Kidney epithelial cell (primary cell): Measurements from ENCODE around the gene NT5DC3. TPM values are rescaled to one million over a fixed set of nuclear protein-coding genes. Genes with fewer than 3 reads are reported as not detected.
"Not testable (repeated sequence)": the region's sequence is repeated elsewhere in the genome, so short reads cannot be mapped to it uniquely, and the experiment has no call there.

ENCODE experiments used
- DNase-seq: peaks from one replicate; pipeline ENCODE4 v3.0.0-alpha.2; 2010; ENCODE audit warnings: low read depth
- H3K27me3 ChIP-seq: 2 replicates; pipeline ENCODE4 v1.6.0; 2011; ENCODE audit warnings: low read length; ENCODE audit not compliant: control insufficient read depth, insufficient read depth
- H3K36me3 ChIP-seq: 2 replicates; pipeline ENCODE4 v1.5.1; 2011; ENCODE audit warnings: low read length; ENCODE audit not compliant: control insufficient read depth, insufficient read depth
- H3K4me3 ChIP-seq: 2 replicates; pipeline ENCODE4 v1.5.1; 2011; ENCODE audit warnings: low read depth, mild to moderate bottlenecking, control low read depth, low read length
- CTCF ChIP-seq: IDR thresholded peaks from 2 replicates; pipeline ENCODE4 v1.5.1; 2011; ENCODE audit warnings: mild to moderate bottlenecking, moderate library complexity, low read length, control low read depth, inconsistent platforms; ENCODE audit not compliant: insufficient read depth, poor library complexity, severe bottlenecking
- total RNA-seq: library from RNA; depleted of rRNA; stranded (reverse); fragments of >200 nt; gene quantifications from 2 replicates; pipeline ENCODE4 v1.2.3, GENCODE V29; 2015

The NT5DC3 gene
- total RNA-seq, 1 donor from 2014 or later: 17.0 TPM

- no peak overlapping the region for H3K4me3 ChIP-seq
- TF ChIP-seq CTCF: no peak
- H3K27me3 ChIP-seq: no peaks in the 10 kb centered on the region
- no peak for DNase-seq
- no peaks in the 10 kb centered on the region for H3K36me3 ChIP-seq
Observed at GRCh38 chr12:103813949-103814348, 27.1 kb downstream of the NT5DC3 start.

- TF ChIP-seq CTCF: no peak
- no peak for DNase-seq
- H3K4me3 ChIP-seq: no peak overlapping the region
- H3K36me3 ChIP-seq: no peaks in the 10 kb centered on the region
- no peaks in the 10 kb centered on the region for H3K27me3 ChIP-seq
Observed at GRCh38 chr12:103813426-103813825, 27.6 kb downstream of the NT5DC3 start.

- H3K36me3 ChIP-seq: no peaks in the 10 kb centered on the region
- DNase-seq: no peak
- H3K27me3 ChIP-seq: no peaks in the 10 kb centered on the region
- no peak overlapping the region for H3K4me3 ChIP-seq
- TF ChIP-seq CTCF: no peak
Observed at GRCh38 chr12:103812789-103813188, 28.2 kb downstream of the NT5DC3 start.

GRCh38 chr12:103811791-103812190 lies 29.2 kb downstream of the NT5DC3 start:
- H3K36me3 ChIP-seq: no peaks in the 10 kb centered on the region
- no peak for DNase-seq
- no peak for TF ChIP-seq CTCF
- no peak overlapping the region for H3K4me3 ChIP-seq
- no peaks in the 10 kb centered on the region for H3K27me3 ChIP-seq

GRCh38 chr12:103810111-103810510 lies 30.9 kb downstream of the NT5DC3 start:
- Histone ChIP-seq H3K27me3 (no peaks in the 10 kb centered on the region), H3K36me3 (no peaks in the 10 kb centered on the region), H3K4me3 (no peak overlapping the region)
- DNase-seq: no peak
- TF ChIP-seq CTCF: no peak

- DNase-seq, H3K36me3 ChIP-seq, H3K4me3 ChIP-seq, H3K27me3 ChIP-seq: not testable (repeated sequence)
Observed at GRCh38 chr12:103809639-103810038, 31.4 kb downstream of the NT5DC3 start.

- no peak overlapping the region for H3K4me3 ChIP-seq
- TF ChIP-seq CTCF: no peak
- no peak for DNase-seq
- H3K27me3 ChIP-seq: no peaks in the 10 kb centered on the region
- H3K36me3 ChIP-seq: no peaks in the 10 kb centered on the region
Observed at GRCh38 chr12:103809154-103809553, 31.9 kb downstream of the NT5DC3 start.
